D721Med (cell line): ENCODE measurements around the gene PTDSS2.
A peak's percentile ranks its signal among the peaks of the same experiment; 100 is the strongest.

Experiments
- DNase-seq: peaks from one replicate; pipeline ENCODE4 v3.0.0; 2011; ENCODE audit warnings: low spot score; ENCODE audit not compliant: insufficient read length
- FAIRE-seq: peaks from 2 replicates; lab custom pipeline; 2011; peaks lifted over from hg19 to GRCh38; lab: Jason Lieb, UNC
- TF ChIP-seq, protein P1 (sequence below): IDR thresholded peaks from 2 replicates; pipeline ENCODE4 v1.5.1; 2012; ENCODE audit warnings: mild to moderate bottlenecking, control low read depth; ENCODE audit not compliant: insufficient read depth; ENCODE audit errors: missing control alignments

The PTDSS2 gene

DNA sequence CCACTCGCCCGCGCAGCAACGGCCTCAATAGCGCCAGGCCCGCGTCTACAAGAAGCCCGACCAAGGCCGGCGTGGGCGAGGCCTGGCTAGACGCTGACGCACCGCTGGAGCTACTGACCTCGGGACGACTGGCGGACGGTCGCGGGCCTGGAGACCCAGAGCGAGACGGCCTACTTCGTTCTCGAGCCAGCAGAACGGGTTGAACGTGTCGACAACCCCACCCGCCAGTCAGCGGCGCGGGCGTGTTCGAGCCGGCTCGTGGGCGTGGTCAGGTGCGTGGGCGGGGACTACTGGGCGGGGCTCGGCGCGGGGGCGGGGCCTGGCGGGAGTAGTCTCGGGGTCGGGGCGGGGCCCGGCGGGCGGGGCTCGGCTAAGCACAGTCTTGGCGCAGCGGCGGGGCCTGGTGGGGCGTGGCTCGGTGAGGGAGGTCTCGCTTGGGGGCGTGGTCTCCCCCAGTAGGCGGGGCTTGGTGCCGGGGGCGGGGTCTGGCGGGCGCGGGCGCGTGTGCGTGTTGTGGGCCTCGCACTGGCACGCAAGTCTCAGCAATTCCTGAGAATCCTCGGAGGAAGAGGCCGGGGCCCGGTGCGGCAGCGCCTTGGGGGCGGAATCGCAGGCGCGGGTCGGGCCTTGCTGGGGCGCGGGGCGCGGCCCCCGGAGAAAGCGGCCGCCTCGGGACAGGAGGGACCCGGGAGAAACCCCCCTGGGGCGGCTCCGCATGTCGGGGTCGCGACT, 57.1 kb downstream of the PTDSS2 start, which contains the start of gene RNH1:
RNH1 (minus strand) TSS at position 248 of the 732 bp plus-strand sequence. CDS start 5,080 bp downstream, outside the sequence.
- no peak for FAIRE-seq
- peak; percentile 61 for DNase-seq
- TF ChIP-seq, protein P1, sequence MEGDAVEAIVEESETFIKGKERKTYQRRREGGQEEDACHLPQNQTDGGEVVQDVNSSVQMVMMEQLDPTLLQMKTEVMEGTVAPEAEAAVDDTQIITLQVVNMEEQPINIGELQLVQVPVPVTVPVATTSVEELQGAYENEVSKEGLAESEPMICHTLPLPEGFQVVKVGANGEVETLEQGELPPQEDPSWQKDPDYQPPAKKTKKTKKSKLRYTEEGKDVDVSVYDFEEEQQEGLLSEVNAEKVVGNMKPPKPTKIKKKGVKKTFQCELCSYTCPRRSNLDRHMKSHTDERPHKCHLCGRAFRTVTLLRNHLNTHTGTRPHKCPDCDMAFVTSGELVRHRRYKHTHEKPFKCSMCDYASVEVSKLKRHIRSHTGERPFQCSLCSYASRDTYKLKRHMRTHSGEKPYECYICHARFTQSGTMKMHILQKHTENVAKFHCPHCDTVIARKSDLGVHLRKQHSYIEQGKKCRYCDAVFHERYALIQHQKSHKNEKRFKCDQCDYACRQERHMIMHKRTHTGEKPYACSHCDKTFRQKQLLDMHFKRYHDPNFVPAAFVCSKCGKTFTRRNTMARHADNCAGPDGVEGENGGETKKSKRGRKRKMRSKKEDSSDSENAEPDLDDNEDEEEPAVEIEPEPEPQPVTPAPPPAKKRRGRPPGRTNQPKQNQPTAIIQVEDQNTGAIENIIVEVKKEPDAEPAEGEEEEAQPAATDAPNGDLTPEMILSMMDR = no peak

DNA sequence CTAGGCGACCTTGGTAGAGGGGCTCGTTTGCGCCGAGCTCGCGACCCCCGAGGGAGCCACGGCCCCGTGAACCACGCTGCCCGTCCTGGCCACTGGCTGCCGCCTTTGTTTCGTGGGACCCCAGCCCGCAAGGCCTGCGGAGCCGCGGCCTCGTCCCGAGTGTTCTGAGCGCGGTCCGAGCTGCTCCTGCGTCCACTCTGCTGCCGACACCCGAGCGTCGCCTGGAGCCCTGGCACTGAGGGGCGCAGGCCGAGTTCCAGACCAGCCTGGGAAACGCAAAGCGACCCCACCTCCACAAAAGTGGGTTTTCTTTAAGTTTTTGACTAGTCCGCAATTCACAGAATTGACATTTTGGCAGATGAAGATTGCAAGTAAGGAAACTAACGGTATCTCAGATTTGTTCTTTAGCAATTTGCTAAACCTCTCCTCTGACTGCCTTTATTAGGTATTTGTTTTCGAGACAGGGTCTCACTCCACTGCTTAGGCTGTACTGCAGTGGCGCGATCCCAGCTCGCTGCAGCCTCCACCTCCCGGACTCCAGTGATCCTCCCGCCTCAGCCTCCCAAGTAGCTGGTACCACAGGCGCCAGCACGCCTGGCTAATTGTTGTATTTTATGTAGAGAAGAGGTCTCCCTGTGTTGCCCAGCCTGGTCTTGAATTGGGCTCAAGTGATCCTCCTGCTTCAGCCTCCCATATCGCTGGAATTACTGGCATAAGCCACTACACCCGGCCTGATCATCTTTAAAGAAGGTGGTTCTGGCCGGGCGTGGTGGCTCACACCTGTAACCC, 57.8 kb downstream of the PTDSS2 start:
- DNase-seq = no peak

GRCh38 chr11:508956-509355, 58.9 kb downstream of the PTDSS2 start:
- TF ChIP-seq, protein P1 = no peak
- no peak for FAIRE-seq
- no peak for DNase-seq

More for the DNA sequence above, 57.8 kb downstream of the PTDSS2 start:
- FAIRE-seq = no peak
- TF ChIP-seq, protein P1 = no peak

- TF ChIP-seq, protein P1 = no peak
- DNase-seq (no peak), FAIRE-seq (no peak)
Observed at GRCh38 chr11:512761-513595, 62.9 kb downstream of the PTDSS2 start.

DNA sequence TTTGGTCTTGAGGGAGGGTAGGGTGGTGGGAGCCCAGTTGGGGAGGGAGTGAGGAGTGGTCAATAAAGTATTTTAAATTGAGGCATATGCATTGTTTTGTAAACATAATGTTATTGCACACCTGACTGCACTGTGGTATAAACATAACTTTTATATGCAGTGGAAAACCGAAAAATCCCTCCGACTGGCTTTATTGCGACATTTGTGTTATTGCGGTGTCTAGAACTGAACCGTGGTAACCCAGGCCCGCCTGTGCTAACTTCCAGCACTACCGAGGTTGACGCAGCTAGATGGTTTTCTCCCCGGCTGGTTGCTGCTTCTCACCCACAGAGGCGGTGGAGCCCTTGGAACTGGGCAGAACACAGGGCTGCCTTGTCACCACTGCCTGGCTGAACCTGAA, 64.5 kb downstream of the PTDSS2 start:
- no peak for FAIRE-seq

DNA sequence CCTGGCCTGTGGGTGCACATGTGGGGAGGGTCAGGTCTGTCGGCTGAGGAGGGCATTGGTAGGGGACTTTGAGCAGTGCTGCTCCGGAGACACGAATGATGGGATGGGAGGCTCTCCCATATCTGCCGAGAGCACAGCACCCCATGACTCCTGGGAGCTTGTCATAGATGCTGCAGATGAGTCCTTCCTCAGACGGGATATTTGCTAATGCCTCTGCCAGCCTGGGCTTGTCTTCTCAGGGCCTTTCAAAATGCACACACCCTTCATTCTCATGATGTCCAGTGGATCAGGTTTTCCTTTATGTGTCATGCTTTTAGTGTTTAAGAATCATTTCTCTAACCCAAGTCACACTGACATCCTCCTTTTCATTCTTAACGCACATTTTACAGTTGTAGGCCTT, 65.1 kb downstream of the PTDSS2 start:
- DNase-seq (no peak), FAIRE-seq (no peak)

More for the DNA sequence above, 64.5 kb downstream of the PTDSS2 start:
- TF ChIP-seq, protein P1 = no peak
- no peak for DNase-seq

More for the DNA sequence above, 65.1 kb downstream of the PTDSS2 start:
- TF ChIP-seq, protein P1 = no peak
